ENCODE data around the gene EML6.
"Not testable (repeated sequence)": the region's sequence is repeated elsewhere in the genome, so short reads cannot be mapped to it uniquely, and the experiment has no call there.

The EML6 gene

GRCh38 chr2:54975175-54975574, 251.7 kb downstream of the EML6 start:
- no peak for DNase-seq

- no peak for DNase-seq
Measured at GRCh38 chr2:54975598-54976492, 252.4 kb downstream of the EML6 start.

- no peak for DNase-seq
Measured at GRCh38 chr2:54977149-54977548, 253.7 kb downstream of the EML6 start.

- no peak for DNase-seq
Measured at GRCh38 chr2:54979321-54980044, 256.0 kb downstream of the EML6 start.

GRCh38 chr2:54981385-54981784, 257.9 kb downstream of the EML6 start:
- DNase-seq = no peak

GRCh38 chr2:54983345-54984220, 260.1 kb downstream of the EML6 start:
- no peak for DNase-seq

GRCh38 chr2:54984476-54984875, 261.0 kb downstream of the EML6 start:
- DNase-seq = no peak

GRCh38 chr2:54986264-54986663, 262.8 kb downstream of the EML6 start:
- DNase-seq = peak; percentile 77

- DNase-seq = no peak
Measured at GRCh38 chr2:54988612-54989011, 265.1 kb downstream of the EML6 start.

- not testable (repeated sequence) for DNase-seq
Measured at GRCh38 chr2:54990694-54991093, 267.2 kb downstream of the EML6 start.

- DNase-seq = no peak
Measured at GRCh38 chr2:54995553-54995952, 272.1 kb downstream of the EML6 start.

GRCh38 chr2:54997826-54998225, 274.4 kb downstream of the EML6 start:
- no peak for DNase-seq

GRCh38 chr2:54999182-54999581, 275.7 kb downstream of the EML6 start:
- no peak for DNase-seq

GRCh38 chr2:55000341-55000740, 276.9 kb downstream of the EML6 start:
- DNase-seq = no peak

GRCh38 chr2:55001716-55002115, 278.3 kb downstream of the EML6 start:
- DNase-seq = no peak

- DNase-seq = no peak
Measured at GRCh38 chr2:55003706-55004639, 280.5 kb downstream of the EML6 start.

- DNase-seq = no peak
Measured at GRCh38 chr2:55006306-55006705, 282.8 kb downstream of the EML6 start.

GRCh38 chr2:55009277-55010060, 286.0 kb downstream of the EML6 start:
- no peak for DNase-seq

- peak; percentile 67 for DNase-seq
Measured at GRCh38 chr2:55010149-55010591, 286.7 kb downstream of the EML6 start.

GRCh38 chr2:55010915-55011314, 287.5 kb downstream of the EML6 start:
- DNase-seq = no peak
